Smooth muscle cell (in vitro differentiated cells): ENCODE data around the gene GTPBP6. TPM values are rescaled to one million over a fixed set of nuclear protein-coding genes. Genes with fewer than 3 reads are reported as not detected.

ENCODE experiments used
- DNase-seq: peaks from one replicate; lab custom pipeline; 2025; ENCODE audit not compliant: unreplicated experiment; lab: John Stamatoyannopoulos, UW
- H2AFZ ChIP-seq: fragments of 200-600 bp; sonication (generic); 2 replicates; pipeline ENCODE4 v1.6.0; 2016; ENCODE audit warnings: antibody characterized with exemption, low read depth, mild to moderate bottlenecking
- H3F3A ChIP-seq: fragments of 200-600 bp; sonication (generic); 2 replicates; pipeline ENCODE4 v1.6.0; 2017; ENCODE audit warnings: antibody characterized with exemption, low read depth
- H3K27ac ChIP-seq: fragments of 200-600 bp; sonication (generic); 2 replicates; pipeline ENCODE4 v1.5.1; 2016; ENCODE audit warnings: low read depth, mild to moderate bottlenecking
- H3K27me3 ChIP-seq: fragments of 200-600 bp; sonication (generic); 2 replicates; pipeline ENCODE4 v1.6.1; 2016; ENCODE audit warnings: low read depth, mild to moderate bottlenecking
- H3K36me3 ChIP-seq: fragments of 200-600 bp; sonication (generic); 2 replicates; pipeline ENCODE4 v1.5.1; 2016; ENCODE audit warnings: low read depth
- H3K4me1 ChIP-seq: fragments of 200-600 bp; sonication (generic); 2 replicates; pipeline ENCODE4 v1.5.1; 2016; ENCODE audit warnings: low read depth
- H3K4me2 ChIP-seq: fragments of 200-600 bp; sonication (generic); 2 replicates; pipeline ENCODE4 v1.6.0; 2016; ENCODE audit warnings: mild to moderate bottlenecking
- H3K4me3 ChIP-seq: fragments of 200-600 bp; sonication (generic); 2 replicates; pipeline ENCODE4 v1.5.1; 2016; ENCODE audit warnings: mild to moderate bottlenecking
- H3K79me2 ChIP-seq: fragments of 200-600 bp; sonication (generic); 2 replicates; pipeline ENCODE4 v1.6.0; 2016; ENCODE audit warnings: low read depth, mild to moderate bottlenecking
- H3K9ac ChIP-seq: fragments of 200-600 bp; sonication (generic); 2 replicates; pipeline ENCODE4 v1.6.0; 2016; ENCODE audit warnings: low read depth
- H3K9me3 ChIP-seq: fragments of 200-600 bp; sonication (generic); replicated peaks from 2 replicates; pipeline ENCODE4 v1.5.1; 2016; ENCODE audit warnings: low read depth
- H4K20me1 ChIP-seq: fragments of 200-600 bp; sonication (generic); 2 replicates; pipeline ENCODE4 v1.6.0; 2016; ENCODE audit warnings: low read depth
- WGBS: methylation state at CpG from one replicate; pipeline ENCODE4 v1.1.7; 2016; ENCODE audit warnings: low lambda C conversion rate; 5-methylcytosine and 5-hydroxymethylcytosine counted together
- polyA plus RNA-seq: library from polyadenylated mRNA; unstranded; fragments of >200 nt; fragmentation: Nextera tagmentation; extraction: Ambion mirVana; gene quantifications from 2 replicates; pipeline ENCODE4 v1.2.1, GENCODE V29; 2016
- total RNA-seq: library from RNA; depleted of rRNA; stranded (reverse); fragments of >200 nt; gene quantifications from 2 replicates; pipeline ENCODE4 v1.2.3, GENCODE V29; 2014
- TF ChIP-seq, protein P1 (sequence below): fragments of 200-600 bp; sonication (generic); IDR thresholded peaks from 2 replicates; pipeline ENCODE4 v1.5.1; 2017; ENCODE audit warnings: borderline replicate concordance, mild to moderate bottlenecking, antibody characterized with exemption; ENCODE audit not compliant: insufficient read depth, poor library complexity, severe bottlenecking

GTPBP6 gene
- total and polyA plus RNA-seq, 2 experiments from 2014 or later = 25.3 to 59.5 TPM

DNA sequence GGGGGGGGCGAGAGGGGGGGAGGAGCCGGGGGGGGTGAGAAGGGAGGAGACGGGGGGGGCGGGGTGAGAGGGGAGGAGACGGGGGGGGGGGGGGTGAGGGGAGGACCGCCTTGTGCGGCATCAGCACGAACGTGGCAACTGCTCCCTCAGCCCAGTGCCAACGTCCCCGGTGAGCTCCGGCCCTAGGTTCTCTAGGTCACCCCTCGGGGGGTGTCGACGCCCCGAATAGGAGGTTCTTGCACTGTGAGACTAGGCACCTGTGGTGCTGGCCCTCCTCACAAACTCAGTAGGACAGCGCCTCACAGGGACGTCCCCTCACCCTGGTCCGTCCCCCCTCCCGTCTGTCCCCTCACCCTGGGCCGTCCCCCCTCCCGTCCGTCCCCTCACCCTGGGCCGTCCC, 21.5 kb upstream of the GTPBP6 start:
- no peak overlapping the region for H3K4me2 ChIP-seq
- no peak overlapping the region for H3K9ac ChIP-seq
- H3K36me3 ChIP-seq = no peaks in the 10 kb centered on the region
- DNase-seq = no peak
- no peaks in the 10 kb centered on the region for H3K27me3 ChIP-seq
- H2AFZ ChIP-seq = no peak overlapping the region
- no peaks in the 10 kb centered on the region for H4K20me1 ChIP-seq
- no peak overlapping the region for H3K4me3 ChIP-seq
- H3K79me2 ChIP-seq = no peaks in the 10 kb centered on the region
- TF ChIP-seq, protein P1, sequence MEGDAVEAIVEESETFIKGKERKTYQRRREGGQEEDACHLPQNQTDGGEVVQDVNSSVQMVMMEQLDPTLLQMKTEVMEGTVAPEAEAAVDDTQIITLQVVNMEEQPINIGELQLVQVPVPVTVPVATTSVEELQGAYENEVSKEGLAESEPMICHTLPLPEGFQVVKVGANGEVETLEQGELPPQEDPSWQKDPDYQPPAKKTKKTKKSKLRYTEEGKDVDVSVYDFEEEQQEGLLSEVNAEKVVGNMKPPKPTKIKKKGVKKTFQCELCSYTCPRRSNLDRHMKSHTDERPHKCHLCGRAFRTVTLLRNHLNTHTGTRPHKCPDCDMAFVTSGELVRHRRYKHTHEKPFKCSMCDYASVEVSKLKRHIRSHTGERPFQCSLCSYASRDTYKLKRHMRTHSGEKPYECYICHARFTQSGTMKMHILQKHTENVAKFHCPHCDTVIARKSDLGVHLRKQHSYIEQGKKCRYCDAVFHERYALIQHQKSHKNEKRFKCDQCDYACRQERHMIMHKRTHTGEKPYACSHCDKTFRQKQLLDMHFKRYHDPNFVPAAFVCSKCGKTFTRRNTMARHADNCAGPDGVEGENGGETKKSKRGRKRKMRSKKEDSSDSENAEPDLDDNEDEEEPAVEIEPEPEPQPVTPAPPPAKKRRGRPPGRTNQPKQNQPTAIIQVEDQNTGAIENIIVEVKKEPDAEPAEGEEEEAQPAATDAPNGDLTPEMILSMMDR = no peak
- H3K4me1 ChIP-seq = no peaks in the 10 kb centered on the region
- no peaks in the 10 kb centered on the region for H3F3A ChIP-seq
- 90% methylated on average over 5 of the region's 24 CpGs for WGBS
- H3K27ac ChIP-seq = no peak overlapping the region
- H3K9me3 ChIP-seq = no peaks in the 10 kb centered on the region

DNA sequence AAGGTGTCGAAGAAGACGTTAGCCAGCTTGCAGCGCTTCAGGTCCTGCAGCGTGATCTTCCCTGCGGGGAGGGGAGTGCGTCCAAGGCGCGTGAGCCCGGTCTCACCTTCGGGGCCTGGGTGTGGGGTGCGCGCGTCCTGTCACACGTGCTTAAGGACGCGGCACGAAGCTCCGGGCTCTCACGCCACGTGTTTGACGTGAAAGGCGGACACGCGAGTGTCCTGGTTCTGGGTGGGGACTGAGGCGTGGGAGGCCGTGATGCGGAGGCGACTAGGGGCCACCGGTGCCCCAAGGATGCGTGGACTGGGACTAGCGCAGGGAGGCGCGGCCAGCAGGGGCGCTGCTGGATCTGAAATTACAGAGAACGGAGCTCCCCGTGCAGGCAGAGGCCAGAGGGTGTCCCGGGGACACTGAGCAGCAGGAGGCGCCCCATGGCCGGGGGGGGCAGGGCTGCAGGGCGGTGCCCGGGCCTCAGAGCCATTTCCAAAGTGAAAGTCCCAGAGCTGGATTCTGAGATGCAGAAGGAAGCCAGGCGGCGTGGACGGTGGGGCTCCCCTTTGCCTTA, 20.3 kb upstream of the GTPBP6 start:
- H3K9ac ChIP-seq = no peak overlapping the region
- no peaks in the 10 kb centered on the region for H3K9me3 ChIP-seq
- no peaks in the 10 kb centered on the region for H3K27me3 ChIP-seq
- WGBS = 96% methylated on average over 31 of the region's 44 CpGs
- no peaks in the 10 kb centered on the region for H3K4me1 ChIP-seq
- H3K4me3 ChIP-seq = no peak overlapping the region
- no peaks in the 10 kb centered on the region for H3K79me2 ChIP-seq
- no peak overlapping the region for H3K27ac ChIP-seq
- DNase-seq = no peak
- H2AFZ ChIP-seq = no peak overlapping the region
- no peaks in the 10 kb centered on the region for H4K20me1 ChIP-seq
- no peaks in the 10 kb centered on the region for H3K36me3 ChIP-seq
- no peak overlapping the region for H3K4me2 ChIP-seq
- TF ChIP-seq, protein P1 = peak; percentile 14
- no peaks in the 10 kb centered on the region for H3F3A ChIP-seq

DNA sequence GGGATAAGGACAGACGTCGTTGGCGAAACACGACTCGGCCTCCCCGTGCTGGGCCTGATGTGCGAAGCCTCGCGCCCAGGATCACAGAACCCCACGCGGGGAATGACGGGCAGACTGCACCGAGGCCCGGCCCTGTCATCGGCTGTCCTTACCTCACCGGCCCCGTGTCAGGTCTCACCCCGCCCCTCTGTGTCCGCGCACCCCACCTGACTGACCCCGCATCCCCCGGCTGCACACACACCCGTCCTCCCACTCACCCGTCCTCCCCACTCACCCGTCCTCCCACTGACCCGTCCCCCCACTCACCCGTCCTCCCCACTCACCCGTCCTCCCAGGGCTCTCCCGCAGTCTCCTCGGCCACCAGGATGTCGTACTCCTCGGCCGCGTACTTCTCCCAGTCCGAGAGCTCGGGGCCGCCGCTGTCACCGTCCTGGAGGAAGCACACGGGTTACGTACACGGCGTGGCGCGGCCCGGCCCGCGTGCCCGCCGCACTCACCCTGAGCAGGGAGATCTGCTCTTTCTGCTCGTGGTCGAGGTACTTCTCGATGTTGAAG, 19.8 kb upstream of the GTPBP6 start:
- no peak overlapping the region for H3K4me2 ChIP-seq
- H3K27ac ChIP-seq = no peak overlapping the region
- H3K4me3 ChIP-seq = no peak overlapping the region
- H2AFZ ChIP-seq = no peak overlapping the region
- 97% methylated on average over 31 of the region's 53 CpGs for WGBS
- H4K20me1 ChIP-seq = no peaks in the 10 kb centered on the region
- H3K4me1 ChIP-seq = no peaks in the 10 kb centered on the region
- no peaks in the 10 kb centered on the region for H3K9me3 ChIP-seq
- H3F3A ChIP-seq = no peaks in the 10 kb centered on the region
- no peak for DNase-seq
- no peaks in the 10 kb centered on the region for H3K79me2 ChIP-seq
- TF ChIP-seq, protein P1 = no peak
- H3K27me3 ChIP-seq = no peaks in the 10 kb centered on the region
- H3K36me3 ChIP-seq = no peaks in the 10 kb centered on the region
- H3K9ac ChIP-seq = no peak overlapping the region

- Histone ChIP-seq H2AFZ (no peak overlapping the region), H3K79me2 (no peaks in the 10 kb centered on the region), H3K4me3 (no peak overlapping the region), H3K9ac (no peak overlapping the region), H4K20me1 (no peaks in the 10 kb centered on the region), H3K4me2 (no peak overlapping the region), H3K9me3 (no peaks in the 10 kb centered on the region), H3K4me1 (no peaks in the 10 kb centered on the region), H3K27me3 (no peaks in the 10 kb centered on the region), H3K27ac (no peak overlapping the region), H3F3A (no peaks in the 10 kb centered on the region), H3K36me3 (no peaks in the 10 kb centered on the region)
- TF ChIP-seq, protein P1 = no peak
- 87% methylated on average over 38 of the region's 38 CpGs for WGBS
- no peak for DNase-seq
Observed at GRCh38 chrX:337331-337831, 18.8 kb upstream of the GTPBP6 start.
